ENCODE results near the gene EEF2.
"Not testable (repeated sequence)": the region's sequence is repeated elsewhere in the genome, so short reads cannot be mapped to it uniquely, and the experiment has no call there.

The EEF2 gene

GRCh38 chr19:3968556-3969434 is 16.5 kb downstream of the EEF2 start:
- peak; percentile 100 for DNase-seq (ENCODE audit: low read depth, low spot score)

GRCh38 chr19:3967983-3968382 is 17.3 kb downstream of the EEF2 start:
- peak; percentile 22 for DNase-seq (ENCODE audit: low read depth, low spot score)

GRCh38 chr19:3966051-3967017 is 18.9 kb downstream of the EEF2 start:
- DNase-seq (ENCODE audit: low read depth, low spot score), result peak; percentile 27

GRCh38 chr19:3964256-3965194 is 20.7 kb downstream of the EEF2 start:
- peak; percentile 10 for DNase-seq (ENCODE audit: low read depth, low spot score)

GRCh38 chr19:3963458-3964255 is 21.6 kb downstream of the EEF2 start:
- peak; percentile 15 for DNase-seq (ENCODE audit: low read depth, low spot score)

- DNase-seq (ENCODE audit: low read depth, low spot score), result no peak
These were observed 24.3 kb downstream of the EEF2 start for GRCh38 chr19:3961007-3961406.

GRCh38 chr19:3959766-3960131 is 25.5 kb downstream of the EEF2 start:
- no peak for DNase-seq (ENCODE audit: low read depth, low spot score)

- no peak for DNase-seq (ENCODE audit: low read depth, low spot score)
These were observed 26.2 kb downstream of the EEF2 start for GRCh38 chr19:3958836-3959765.

- DNase-seq (ENCODE audit: low read depth, low spot score), result no peak
These were observed 29.6 kb downstream of the EEF2 start for GRCh38 chr19:3955688-3956087.

- not testable (repeated sequence) for DNase-seq (ENCODE audit: low read depth, low spot score)
These were observed 30.0 kb downstream of the EEF2 start for GRCh38 chr19:3955276-3955675.

GRCh38 chr19:3954107-3954506 is 31.2 kb downstream of the EEF2 start:
- no peak for DNase-seq (ENCODE audit: low read depth, low spot score)

GRCh38 chr19:3952755-3953276 is 32.4 kb downstream of the EEF2 start:
- not testable (repeated sequence) for DNase-seq (ENCODE audit: low read depth, low spot score)

GRCh38 chr19:3950871-3951861 is 34.1 kb downstream of the EEF2 start:
- DNase-seq (ENCODE audit: low read depth, low spot score), result no peak

GRCh38 chr19:3949997-3950859 is 35.0 kb downstream of the EEF2 start:
- no peak for DNase-seq (ENCODE audit: low read depth, low spot score)

GRCh38 chr19:3949294-3949693 is 36.0 kb downstream of the EEF2 start:
- DNase-seq (ENCODE audit: low read depth, low spot score), result no peak

GRCh38 chr19:3947316-3947933 is 37.8 kb downstream of the EEF2 start:
- not testable (repeated sequence) for DNase-seq (ENCODE audit: low read depth, low spot score)

Data from ELF-1 (cell line).